Measurements from ENCODE around the gene PRR23E. TPM values are rescaled to one million over a fixed set of nuclear protein-coding genes. Genes with fewer than 3 reads are reported as not detected.

PRR23E gene
- total and polyA plus RNA-seq, 2 experiments from 2014 or later, result not detected

GRCh38 chr3:127216415-127217261, 23.7 kb downstream of the PRR23E start:
- no peaks in the 10 kb centered on the region for H4K20me1 ChIP-seq (replicated peaks; ENCODE audit: insufficient read depth)
- no peak for TF ChIP-seq JUNB (IDR thresholded peaks at IDR 0.05; ENCODE audit: unreplicated experiment)
- no peak for TF ChIP-seq STAT1 (IDR thresholded peaks at IDR 0.05; ENCODE audit: unreplicated experiment)
- no peak for TF ChIP-seq REST (IDR thresholded peaks at IDR 0.05; ENCODE audit: unreplicated experiment)
- TF ChIP-seq CREB1 (CRISPR knock-in tag; IDR thresholded peaks at IDR 0.05; ENCODE audit: low read depth), result no peak
- no peak for TF ChIP-seq EZH2phosphoT487 (IDR thresholded peaks at IDR 0.05; ENCODE audit: unreplicated experiment)
- no peak for TF ChIP-seq ZNF331 (CRISPR knock-in tag; IDR thresholded peaks at IDR 0.05; ENCODE audit: low read depth)
- Mint-ChIP-seq H3K27me3 (ENCODE audit: insufficient read depth, low read depth, poor library complexity) (no peaks in the 10 kb centered on the region), H3K36me3 (ENCODE audit: low read depth) (no peaks in the 10 kb centered on the region), H3K4me3 (no peak overlapping the region), H3K27ac (no peak overlapping the region), H3K9me3 (no peaks in the 10 kb centered on the region), H3K4me1 (peaks cover 5% of the 10 kb centered on the region; the same call in 1 of the 3 replicates)
- H3K4me3 ChIP-seq, result no peak overlapping the region
- H3K79me2 ChIP-seq (replicated peaks; ENCODE audit: insufficient read depth), result no peaks in the 10 kb centered on the region
- DNase-seq (ENCODE audit: low spot score) (no peak), ATAC-seq (no peak)
- H3K36me3 ChIP-seq (ENCODE audit: insufficient read depth), result no peaks in the 10 kb centered on the region
- no peaks in the 10 kb centered on the region for H3K4me1 ChIP-seq (ENCODE audit: insufficient read depth)
- no peaks in the 10 kb centered on the region for H3F3A ChIP-seq (replicated peaks; ENCODE audit: low read depth)
- no peak overlapping the region for H2AFZ ChIP-seq
- H3K27me3 ChIP-seq (ENCODE audit: insufficient read depth), result no peaks in the 10 kb centered on the region
- H3K4me2 ChIP-seq, result no peak overlapping the region
- H3K9me2 ChIP-seq (ENCODE audit: insufficient read depth), result no peaks in the 10 kb centered on the region
- no peak overlapping the region for H3K27ac ChIP-seq (ENCODE audit: low read depth)

- H2AFZ ChIP-seq, result no peak overlapping the region
- H3K27ac Mint-ChIP-seq, result no peak overlapping the region
- no peak overlapping the region for H3K27ac ChIP-seq (ENCODE audit: low read depth)
- no peak for TF ChIP-seq ZNF331 (CRISPR knock-in tag; IDR thresholded peaks at IDR 0.05; ENCODE audit: low read depth)
- no peak for TF ChIP-seq CREB1 (CRISPR knock-in tag; IDR thresholded peaks at IDR 0.05; ENCODE audit: low read depth)
- no peak for TF ChIP-seq POLR2AphosphoS5 (IDR thresholded peaks at IDR 0.05; ENCODE audit: low read depth)
- TF ChIP-seq CTCF (conservative IDR thresholded peaks at IDR 0.05; ENCODE audit: low read depth in 2 of 2), result no peak
- TF ChIP-seq EZH2phosphoT487 (IDR thresholded peaks at IDR 0.05; ENCODE audit: unreplicated experiment), result no peak
- TF ChIP-seq STAT1 (IDR thresholded peaks at IDR 0.05; ENCODE audit: unreplicated experiment), result no peak
These were observed 24.9 kb downstream of the PRR23E start for GRCh38 chr3:127217596-127218453.

More at GRCh38 chr3:127217596-127218453, 24.9 kb downstream of the PRR23E start:
- H4K20me1 ChIP-seq (replicated peaks; ENCODE audit: insufficient read depth), result no peaks in the 10 kb centered on the region
- DNase-seq (ENCODE audit: low spot score), result no peak
- no peaks in the 10 kb centered on the region for H3F3A ChIP-seq (replicated peaks; ENCODE audit: low read depth)
- H3K4me2 ChIP-seq, result no peak overlapping the region
- ATAC-seq, result no peak
- H3K4me3 ChIP-seq, result no peak overlapping the region
- no peaks in the 10 kb centered on the region for H3K27me3 ChIP-seq (ENCODE audit: insufficient read depth)
- H3K4me1 Mint-ChIP-seq, result peaks cover 5% of the 10 kb centered on the region; the same call in 1 of the 3 replicates
- H3K36me3 Mint-ChIP-seq (ENCODE audit: low read depth), result no peaks in the 10 kb centered on the region
- no peaks in the 10 kb centered on the region for H3K9me2 ChIP-seq (ENCODE audit: insufficient read depth)
- no peaks in the 10 kb centered on the region for H3K36me3 ChIP-seq (ENCODE audit: insufficient read depth)
- no peaks in the 10 kb centered on the region for H3K27me3 Mint-ChIP-seq (ENCODE audit: insufficient read depth, low read depth, poor library complexity)
- no peak overlapping the region for H3K4me3 Mint-ChIP-seq
- no peaks in the 10 kb centered on the region for H3K4me1 ChIP-seq (ENCODE audit: insufficient read depth)
- H3K9me3 Mint-ChIP-seq, result no peaks in the 10 kb centered on the region
- H3K79me2 ChIP-seq (replicated peaks; ENCODE audit: insufficient read depth), result no peaks in the 10 kb centered on the region

All from GM23338 (cell line).